ENCODE results near the gene SLC12A6.
"Not testable (repeated sequence)": the region's sequence is repeated elsewhere in the genome, so short reads cannot be mapped to it uniquely, and the experiment has no call there.

GRCh38 chr15:34375541-34375940 lies 38.0 kb upstream of the SLC12A6 start:
- TF ChIP-seq ZNF274 (IDR thresholded peaks at IDR 0.05; ENCODE audit: low read depth, low read length); YY1 (IDR thresholded peaks at IDR 0.05; ENCODE audit: insufficient read depth, insufficient read length); SUZ12 (IDR thresholded peaks at IDR 0.05; ENCODE audit: extremely low read depth, insufficient read depth, insufficient read length): not testable (repeated sequence)
